Keratinocyte (primary cell): ENCODE results near the gene PNKD. TPM values are rescaled to one million over a fixed set of nuclear protein-coding genes. Genes with fewer than 3 reads are reported as not detected.

Experiments used
- DNase-seq: peaks from one replicate; pipeline ENCODE4 v3.0.0-alpha.2; 2011; ENCODE audit warnings: low read depth, missing footprints, low spot score
- FAIRE-seq: peaks from 2 replicates; lab custom pipeline; 2011; peaks lifted over from hg19 to GRCh38; lab: Jason Lieb, UNC
- H2AFZ ChIP-seq: 2 replicates; pipeline ENCODE4 v1.6.0; 2012; ENCODE audit warnings: low read length, control low read depth, inconsistent platforms; ENCODE audit not compliant: control insufficient read depth
- H3K27ac ChIP-seq: 2 replicates; pipeline ENCODE4 v1.5.1; 2011; ENCODE audit warnings: low read length; ENCODE audit not compliant: control insufficient read depth, insufficient read depth
- H3K27me3 ChIP-seq: 3 replicates; pipeline ENCODE4 v1.6.0; 2011; ENCODE audit warnings: low read length; ENCODE audit not compliant: control insufficient read depth, insufficient read depth; ENCODE audit errors: extremely low read depth
- H3K36me3 ChIP-seq, 2 experiments: 2 replicates in 1 of 2; 3 replicates in 1 of 2; pipeline ENCODE4 v1.5.1; 2011; ENCODE audit warnings: low read length in 2 of 2, mild to moderate bottlenecking in 1 of 2; ENCODE audit not compliant: control insufficient read depth in 2 of 2, insufficient read depth in 2 of 2; ENCODE audit errors: extremely low read depth in 1 of 2
- H3K4me1 ChIP-seq: 3 replicates; pipeline ENCODE4 v1.5.1; 2011; ENCODE audit warnings: low read length; ENCODE audit not compliant: control insufficient read depth, insufficient read depth; ENCODE audit errors: extremely low read depth
- H3K4me2 ChIP-seq: 3 replicates; pipeline ENCODE4 v1.6.0; 2011; ENCODE audit warnings: low read depth, low read length; ENCODE audit not compliant: control insufficient read depth, insufficient read depth; ENCODE audit errors: extremely low read depth
- H3K4me3 ChIP-seq, 3 experiments: fragments of 200-600 bp in 1 of 3; sonication (generic) in 1 of 3; 2 replicates in 2 of 3; 3 replicates in 1 of 3; pipeline ENCODE4 v1.5.1; 2011 to 2016; ENCODE audit warnings: low read length in 3 of 3, mild to moderate bottlenecking in 3 of 3, control low read depth in 2 of 3, inconsistent platforms in 1 of 3, low read depth in 1 of 3, mixed read lengths in 1 of 3, mixed run types in 1 of 3, moderate library complexity in 1 of 3; ENCODE audit not compliant: control insufficient read depth in 2 of 3, insufficient read depth in 2 of 3; ENCODE audit errors: extremely low read depth in 1 of 3
- H3K79me2 ChIP-seq: 2 replicates; pipeline ENCODE4 v1.6.0; 2012; ENCODE audit warnings: low read length; ENCODE audit not compliant: control insufficient read depth, insufficient read depth
- H3K9ac ChIP-seq: 3 replicates; pipeline ENCODE4 v1.6.0; 2011; ENCODE audit warnings: low read length; ENCODE audit not compliant: control insufficient read depth, insufficient read depth; ENCODE audit errors: extremely low read depth
- H3K9me1 ChIP-seq: 3 replicates; pipeline ENCODE4 v1.6.0; 2011; ENCODE audit warnings: low read length; ENCODE audit not compliant: control insufficient read depth, insufficient read depth; ENCODE audit errors: extremely low read depth
- H3K9me3 ChIP-seq: 2 replicates; pipeline ENCODE4 v1.5.1; 2012; ENCODE audit warnings: low read depth, low read length; ENCODE audit not compliant: control insufficient read depth
- H4K20me1 ChIP-seq: 3 replicates; pipeline ENCODE4 v1.6.0; 2011; ENCODE audit warnings: low read length; ENCODE audit not compliant: control insufficient read depth, insufficient read depth; ENCODE audit errors: extremely low read depth
- CTCF ChIP-seq, 3 experiments: IDR thresholded peaks in 1 of 3; conservative IDR thresholded peaks in 1 of 3; optimal IDR thresholded peaks in 1 of 3; 2 replicates in 2 of 3; 3 replicates in 1 of 3; pipeline versions ENCODE3 to v1.5.1; 2011; ENCODE audit warnings: low read length in 3 of 3, mild to moderate bottlenecking in 3 of 3, moderate library complexity in 2 of 3, control low read depth in 1 of 3, inconsistent platforms in 1 of 3; ENCODE audit not compliant: insufficient read depth in 2 of 3; ENCODE audit errors: extremely low read depth in 1 of 3
- EZH2 ChIP-seq: IDR thresholded peaks from one replicate; pipeline ENCODE4 v1.6.1; 2012; ENCODE audit warnings: inconsistent platforms, mild to moderate bottlenecking, low read length, moderate library complexity
- dilution Hi-C: fragments of 300-500 bp; cut with MboI; formaldehyde crosslinking; loops from one replicate; pipeline ENCODE4 v1.7.0; 2020; ENCODE audit warnings: low sequenced_read_pairs; ENCODE audit not compliant: extremely low pct_ligation_motif_present
- polyA plus RNA-seq, 5 experiments: library from polyadenylated mRNA; depleted of rRNA in 3 of 5; stranded (reverse) in 3 of 5; stranded (forward) in 1 of 5; unstranded in 1 of 5; fragments of >200 nt; gene quantifications; 1 replicate in 1 of 5; 2 replicates in 3 of 5; 3 replicates in 1 of 5; pipeline versions ENCODE4 v1.2.1 to v1.2.3, GENCODE V29; 2011 to 2012; ENCODE audit warnings: missing spikeins in 2 of 5, low read depth in 1 of 5, low replicate concordance in 1 of 5

The PNKD gene
- polyA plus RNA-seq, 1 donor (not counting 4 experiments of a cell fraction or from before 2014, with no cell fraction given): 22.8 TPM

DNA sequence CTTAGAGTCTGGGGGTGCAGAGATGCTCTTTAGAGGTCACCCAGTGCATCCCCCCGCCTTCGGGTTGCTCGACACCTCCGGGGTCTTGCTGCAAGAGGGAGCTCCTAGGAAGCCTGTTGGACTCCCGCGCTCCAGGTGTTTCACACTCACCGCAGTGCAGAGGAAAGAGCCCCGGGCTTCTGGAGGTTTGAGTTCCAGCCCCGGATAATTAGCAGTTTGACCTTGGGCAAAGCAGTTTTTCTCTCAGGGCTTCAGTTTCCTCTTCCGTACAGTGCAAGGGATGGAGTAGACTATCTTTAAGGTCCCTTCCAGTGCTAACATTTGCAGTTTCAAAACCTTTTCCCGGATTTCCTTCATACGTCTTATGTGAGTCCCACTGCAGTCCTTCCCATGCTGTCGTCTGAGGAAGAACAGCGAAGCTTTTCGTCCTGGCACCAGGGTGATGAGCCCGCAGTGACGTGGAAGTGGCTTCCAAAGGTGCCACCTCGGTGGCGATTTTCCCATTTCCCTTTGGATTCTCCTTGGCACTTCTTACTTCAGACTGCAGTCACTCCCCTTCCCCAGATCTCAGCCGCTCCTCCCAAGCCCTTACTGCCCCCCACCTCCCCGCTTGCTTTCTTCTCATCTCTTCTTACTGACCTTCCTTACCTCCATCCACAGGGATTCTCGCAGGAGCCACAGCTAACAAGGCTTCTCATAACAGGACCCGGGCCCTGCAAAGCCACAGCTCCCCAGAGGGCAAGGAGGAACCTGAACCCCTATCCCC, 585 bp downstream of the PNKD start:
- peak overlapping the region; percentile 76 to 96 (median 93) for H3K4me3 ChIP-seq
- no peaks in the 10 kb centered on the region for H4K20me1 ChIP-seq
- no peak overlapping the region for H2AFZ ChIP-seq
- dilution Hi-C loops: no loop called here
- peaks cover 27% of the 10 kb centered on the region for H3K4me1 ChIP-seq
- H3K9ac ChIP-seq: peak overlapping the region; percentile 80
- H3K9me3 ChIP-seq: no peaks in the 10 kb centered on the region
- DNase-seq (no peak), FAIRE-seq (peak; percentile 51)
- TF ChIP-seq EZH2 (no peak), CTCF (optimal IDR thresholded peaks at IDR 0.05 in 1 of 3, IDR thresholded peaks at IDR 0.05 in 1 of 3, conservative IDR thresholded peaks at IDR 0.05 in 1 of 3; ENCODE audit: extremely low read depth in 1 of 3, insufficient read depth in 2 of 3, low read length in 3 of 3) (no peak)
- peak overlapping the region; percentile 88 for H3K4me2 ChIP-seq
- H3K9me1 ChIP-seq: peaks cover 2% of the 10 kb centered on the region
- peaks cover 18% of the 10 kb centered on the region for H3K79me2 ChIP-seq
- H3K27me3 ChIP-seq: no peaks in the 10 kb centered on the region
- peak overlapping the region; percentile 65 for H3K27ac ChIP-seq
- peaks cover 34 to 35% of the 10 kb centered on the region in 2 experiments for H3K36me3 ChIP-seq

DNA sequence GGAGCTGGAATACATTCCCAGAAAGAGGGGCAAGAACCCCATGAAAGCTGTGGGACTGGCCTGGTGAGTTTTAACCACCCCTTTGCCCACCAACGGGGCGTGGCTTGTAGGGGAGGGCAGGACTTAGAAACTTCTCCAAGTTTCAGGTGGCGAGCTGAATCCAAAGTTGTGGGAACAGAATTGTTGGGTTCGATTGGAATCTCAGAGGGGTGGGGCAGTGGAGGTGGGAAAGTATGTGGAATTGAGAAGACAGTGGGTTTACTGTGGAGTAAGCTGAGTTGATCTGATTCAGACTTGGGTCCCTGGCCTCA, 1.1 kb downstream of the PNKD start:
- H3K79me2 ChIP-seq: peaks cover 18% of the 10 kb centered on the region
- peak overlapping the region; percentile 76 to 96 (median 93) for H3K4me3 ChIP-seq
- H2AFZ ChIP-seq: no peak overlapping the region

More for the DNA sequence above, 1.1 kb downstream of the PNKD start:
- H3K9me1 ChIP-seq: peaks cover 2% of the 10 kb centered on the region
- H4K20me1 ChIP-seq: peaks cover 3% of the 10 kb centered on the region
- peak overlapping the region; percentile 80 for H3K9ac ChIP-seq
- DNase-seq: no peak
- TF ChIP-seq EZH2 (no peak), CTCF (optimal IDR thresholded peaks at IDR 0.05 in 1 of 3, IDR thresholded peaks at IDR 0.05 in 1 of 3, conservative IDR thresholded peaks at IDR 0.05 in 1 of 3; ENCODE audit: extremely low read depth in 1 of 3, insufficient read depth in 2 of 3, low read length in 3 of 3) (no peak)
- no peaks in the 10 kb centered on the region for H3K27me3 ChIP-seq
- H3K27ac ChIP-seq: peak overlapping the region; percentile 65
- peaks cover 27% of the 10 kb centered on the region for H3K4me1 ChIP-seq
- peaks cover 32 to 35% of the 10 kb centered on the region in 2 experiments for H3K36me3 ChIP-seq
- H3K9me3 ChIP-seq: no peaks in the 10 kb centered on the region
- no peak for FAIRE-seq
- H3K4me2 ChIP-seq: peak overlapping the region; percentile 88
- dilution Hi-C loops: no loop called here
